Superior temporal gyrus (tissue), 1 donor: Measurements from ENCODE around the gene LMO7.
"Not testable (repeated sequence)": the region's sequence is repeated elsewhere in the genome, so short reads cannot be mapped to it uniquely, and the experiment has no call there.

Experiments used
- DNase-seq: peaks from one replicate; pipeline ENCODE4 v3.0.0-alpha.2; 2016; ENCODE audit errors: extremely low spot score

The LMO7 gene

DNA sequence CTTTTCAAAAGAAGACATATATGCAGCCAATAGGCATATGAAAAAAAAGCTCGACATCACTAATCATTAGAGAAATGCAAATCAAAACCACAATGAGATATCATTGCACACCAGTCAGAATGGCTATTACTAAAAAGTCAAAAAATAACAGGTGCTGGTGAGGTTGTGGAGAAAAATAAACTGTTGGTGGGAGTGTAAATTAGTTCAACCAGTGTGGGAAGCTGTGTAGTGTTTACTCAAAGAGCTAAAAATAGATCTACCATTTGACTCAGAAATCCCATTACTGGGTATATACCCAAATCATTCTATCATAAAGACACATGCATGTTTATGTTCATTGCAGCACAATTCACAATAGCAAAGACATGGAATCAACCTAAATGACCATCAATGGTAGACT, 106.9 kb downstream of the LMO7 start:
- not testable (repeated sequence) for DNase-seq

DNA sequence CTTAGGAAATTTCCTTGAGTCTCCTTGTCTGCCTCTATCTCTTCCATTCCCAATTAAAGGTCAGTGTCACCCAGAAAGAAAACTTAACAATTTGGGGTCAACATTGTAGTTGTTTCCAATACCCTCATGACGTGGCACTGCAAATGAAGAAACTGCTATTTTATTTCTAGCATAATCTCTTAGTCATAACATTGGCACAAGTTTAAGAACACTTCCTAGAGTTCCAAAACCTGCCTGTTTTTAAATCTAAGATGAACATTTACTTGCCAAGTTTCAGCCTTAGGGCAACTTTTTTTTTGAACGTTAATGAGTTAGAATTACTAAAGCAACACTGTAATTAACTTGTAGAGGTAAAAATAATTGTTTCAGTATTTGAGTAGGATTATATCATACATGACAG, 108.0 kb downstream of the LMO7 start:
- no peak for DNase-seq

DNA sequence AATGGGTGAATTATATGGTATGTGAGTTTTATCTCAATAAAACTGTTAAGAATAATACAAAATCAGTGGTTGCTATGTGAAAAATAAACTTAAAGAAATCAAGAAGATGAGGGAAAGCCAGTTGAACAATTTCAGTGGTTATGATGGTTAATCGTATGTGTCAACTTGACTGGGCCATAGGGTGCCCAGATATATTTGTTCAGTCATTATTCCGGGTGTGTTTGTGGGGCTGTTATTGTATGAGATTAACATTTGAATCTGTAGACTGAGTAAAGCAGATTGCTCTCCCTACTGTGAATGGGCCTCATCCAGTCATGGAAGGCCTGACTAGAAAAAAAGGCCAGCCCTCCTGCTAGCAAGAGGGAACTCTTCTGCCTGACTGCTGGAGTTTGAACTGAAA, 109.3 kb downstream of the LMO7 start:
- DNase-seq, result no peak

DNA sequence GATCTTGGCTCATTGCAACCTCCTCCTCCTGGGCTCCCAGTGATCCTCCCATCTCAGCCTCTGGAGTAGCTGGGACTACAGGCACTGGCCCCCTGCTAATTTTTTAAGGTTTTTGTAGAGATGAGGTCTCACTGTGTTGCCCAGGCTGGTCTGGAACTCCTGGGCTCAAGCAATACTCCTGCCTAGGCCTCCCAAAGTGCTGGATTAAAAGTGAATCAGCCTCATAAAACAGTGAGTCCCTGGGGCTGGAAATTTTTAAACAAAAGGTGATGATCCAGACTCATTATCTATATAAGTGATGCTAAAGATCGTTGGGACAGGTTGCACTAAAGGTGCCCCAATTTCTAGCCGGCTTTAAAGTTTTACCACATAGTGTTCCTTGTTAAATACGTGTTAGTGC, 112.7 kb downstream of the LMO7 start:
- no peak for DNase-seq

DNA sequence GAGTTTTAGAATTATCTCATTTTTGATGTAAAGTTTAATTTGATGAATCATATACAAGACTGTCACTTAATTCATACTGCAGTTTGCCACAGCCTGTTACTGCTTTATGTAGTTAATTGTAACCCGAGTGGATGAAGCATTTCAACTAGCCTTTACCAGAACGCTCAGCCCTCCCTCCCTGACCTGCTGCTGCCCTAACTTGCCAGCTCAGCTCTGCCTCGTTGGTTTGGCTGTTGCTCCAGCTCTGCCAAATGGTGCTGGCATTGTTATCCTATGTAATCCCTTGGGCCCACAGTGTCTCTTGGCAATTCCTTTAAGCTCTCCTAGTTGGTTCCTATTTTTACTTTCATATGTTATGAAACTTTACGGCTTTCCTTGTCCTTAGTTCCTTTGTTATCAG, 113.3 kb downstream of the LMO7 start:
- DNase-seq, result no peak

DNA sequence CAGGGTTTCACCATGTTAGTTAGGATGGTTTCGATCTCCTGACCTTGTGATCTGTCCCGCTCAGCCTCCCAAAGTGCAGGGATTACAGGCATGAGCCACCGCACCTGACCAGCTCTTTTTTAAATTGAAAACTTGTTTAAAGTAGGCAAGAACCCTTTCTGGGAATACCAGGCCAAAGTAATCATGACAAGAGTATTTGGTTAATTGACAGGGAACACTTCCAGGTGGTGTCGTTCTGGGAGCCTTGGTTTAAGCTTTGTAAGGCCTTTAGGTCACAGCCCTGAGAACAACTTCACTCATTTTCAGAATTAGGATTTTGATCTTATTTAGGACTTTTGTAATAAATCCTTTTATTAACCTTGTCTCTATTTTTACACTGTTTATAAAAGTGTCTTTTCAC, 115.2 kb downstream of the LMO7 start:
- no peak for DNase-seq

DNA sequence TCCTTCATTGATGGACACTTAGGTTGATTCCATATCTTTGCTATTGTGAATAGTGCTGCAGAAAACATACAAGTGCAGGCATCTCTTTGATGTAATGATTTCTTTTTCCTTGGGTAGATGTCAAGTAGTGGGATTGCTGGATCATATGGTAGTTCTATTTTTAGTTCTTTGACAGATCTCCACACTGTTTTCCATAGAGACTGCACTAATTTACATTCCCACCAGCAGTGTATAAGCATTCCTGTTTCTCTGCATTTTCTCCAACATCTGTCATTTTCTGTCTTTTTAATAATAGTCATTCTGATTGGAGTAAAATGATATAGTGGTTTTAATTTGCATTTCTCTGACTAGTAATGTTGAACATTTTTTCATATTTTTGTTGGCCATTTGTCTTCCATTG, 116.7 kb downstream of the LMO7 start:
- DNase-seq, result no peak

DNA sequence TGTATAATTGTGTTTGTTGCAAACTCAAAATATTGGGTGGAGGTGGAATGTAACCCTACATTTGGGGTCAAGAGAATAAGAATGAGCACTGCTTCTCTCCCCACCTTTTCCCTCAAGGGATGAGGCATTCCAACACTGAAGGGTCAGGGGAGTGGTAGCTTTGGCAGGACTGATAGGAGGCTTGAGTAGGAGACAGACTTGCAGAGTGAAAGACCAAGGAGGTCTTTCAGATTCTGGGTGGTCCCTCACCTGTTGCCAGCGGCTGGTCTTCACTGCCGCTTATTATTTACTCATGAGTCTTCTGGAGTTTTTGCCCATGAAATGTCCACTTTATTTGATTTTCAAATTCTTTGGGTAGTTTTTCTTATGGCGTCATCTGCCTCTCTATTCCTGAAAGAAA, 118.8 kb downstream of the LMO7 start:
- no peak for DNase-seq

DNA sequence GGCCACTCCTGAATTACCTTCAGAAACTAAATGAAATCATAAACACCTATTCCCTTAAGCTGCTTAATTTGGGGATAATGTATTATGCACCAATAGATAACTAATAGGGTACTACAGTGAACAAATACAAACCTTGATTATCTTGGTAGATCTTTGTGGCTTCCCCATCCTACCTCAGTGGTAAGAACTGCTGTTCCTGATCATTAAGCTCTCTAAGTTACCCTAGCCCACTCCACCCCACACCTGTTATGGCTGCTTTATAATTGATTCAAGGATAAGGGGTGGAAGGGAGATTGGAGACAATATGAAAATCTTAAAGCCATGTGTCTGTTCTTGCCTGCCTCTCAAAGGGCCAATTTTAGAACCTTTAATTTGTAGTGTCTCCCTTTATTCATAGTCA, 121.2 kb downstream of the LMO7 start:
- no peak for DNase-seq

DNA sequence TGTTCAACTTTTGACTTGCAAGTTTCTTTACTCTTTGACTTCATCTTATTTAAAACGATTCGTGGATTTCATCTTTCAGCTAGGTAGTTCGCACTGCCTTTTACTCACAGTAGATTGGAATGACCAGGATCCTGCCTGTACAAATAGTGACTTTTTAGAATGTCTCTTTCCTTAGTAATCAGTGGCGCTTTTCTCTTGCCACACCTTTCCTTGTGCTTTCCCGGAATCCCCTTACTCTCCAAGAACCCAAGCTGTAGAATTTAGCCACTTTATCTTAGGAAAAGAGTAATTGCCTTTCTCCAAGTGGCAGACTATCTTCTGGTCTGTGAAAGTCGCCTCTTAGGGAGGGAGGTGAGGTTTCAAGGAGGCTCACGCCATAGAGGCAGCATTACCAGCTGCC, 123.4 kb downstream of the LMO7 start:
- no peak for DNase-seq

DNA sequence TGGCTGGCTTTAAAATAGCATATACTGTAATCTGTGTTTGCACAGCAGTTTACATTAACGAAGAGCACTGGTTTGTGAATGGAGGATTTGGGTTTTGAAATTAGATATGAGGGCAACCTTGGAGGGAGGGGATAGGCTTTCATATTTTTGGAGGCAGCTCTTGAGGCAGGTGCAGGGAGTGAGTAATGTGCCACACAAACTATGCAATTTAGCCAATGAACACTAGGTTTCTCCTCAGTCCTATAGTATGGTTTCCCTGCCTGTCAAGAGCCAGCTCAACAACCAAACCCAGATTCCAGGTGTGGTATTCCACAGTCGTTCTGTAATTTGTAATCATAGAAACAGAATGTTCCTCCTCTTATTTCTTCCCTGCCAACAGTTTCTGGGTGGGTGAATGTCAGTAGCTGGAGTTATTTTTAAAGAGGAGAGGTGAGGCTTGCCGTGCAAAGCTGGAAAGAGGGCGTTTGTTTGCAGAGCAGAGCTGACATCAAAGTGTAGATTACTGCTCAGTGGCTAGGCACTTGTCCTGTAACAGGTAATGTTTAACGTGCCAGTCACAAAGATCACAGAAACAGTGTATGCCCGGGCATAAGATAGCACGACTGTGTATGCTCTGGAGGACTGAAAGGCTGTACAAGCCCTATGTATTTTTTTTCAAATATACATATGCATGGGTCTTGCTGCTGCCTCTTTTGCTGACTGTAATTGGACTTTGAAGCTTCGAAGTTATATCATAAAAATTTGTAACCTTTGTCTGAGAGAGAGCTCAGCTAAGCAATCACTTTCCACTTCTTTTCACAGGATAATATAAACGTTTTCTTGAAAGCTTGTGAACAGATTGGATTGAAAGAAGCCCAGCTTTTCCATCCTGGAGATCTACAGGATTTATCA, 124.2 kb downstream of the LMO7 start:
- peak; percentile 47 for DNase-seq

DNA sequence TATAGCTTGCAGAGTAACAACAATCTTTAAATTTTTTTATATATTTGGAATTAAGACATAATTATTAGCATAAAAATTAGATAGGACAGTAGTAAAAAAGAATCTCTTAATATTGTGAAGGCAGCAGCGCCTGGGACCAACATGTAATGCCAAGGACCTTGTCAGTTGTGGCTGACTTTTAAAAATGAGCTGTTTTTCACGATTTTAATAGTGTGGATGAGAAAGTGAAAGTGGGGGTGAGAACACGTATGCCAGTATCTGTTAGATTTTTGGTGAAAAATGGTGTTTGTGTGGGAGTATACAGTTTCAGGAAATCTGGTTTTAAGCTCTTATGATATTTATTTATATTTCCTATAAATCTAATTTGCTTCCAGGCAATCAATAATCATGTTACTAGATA, 125.2 kb downstream of the LMO7 start:
- DNase-seq, result no peak

DNA sequence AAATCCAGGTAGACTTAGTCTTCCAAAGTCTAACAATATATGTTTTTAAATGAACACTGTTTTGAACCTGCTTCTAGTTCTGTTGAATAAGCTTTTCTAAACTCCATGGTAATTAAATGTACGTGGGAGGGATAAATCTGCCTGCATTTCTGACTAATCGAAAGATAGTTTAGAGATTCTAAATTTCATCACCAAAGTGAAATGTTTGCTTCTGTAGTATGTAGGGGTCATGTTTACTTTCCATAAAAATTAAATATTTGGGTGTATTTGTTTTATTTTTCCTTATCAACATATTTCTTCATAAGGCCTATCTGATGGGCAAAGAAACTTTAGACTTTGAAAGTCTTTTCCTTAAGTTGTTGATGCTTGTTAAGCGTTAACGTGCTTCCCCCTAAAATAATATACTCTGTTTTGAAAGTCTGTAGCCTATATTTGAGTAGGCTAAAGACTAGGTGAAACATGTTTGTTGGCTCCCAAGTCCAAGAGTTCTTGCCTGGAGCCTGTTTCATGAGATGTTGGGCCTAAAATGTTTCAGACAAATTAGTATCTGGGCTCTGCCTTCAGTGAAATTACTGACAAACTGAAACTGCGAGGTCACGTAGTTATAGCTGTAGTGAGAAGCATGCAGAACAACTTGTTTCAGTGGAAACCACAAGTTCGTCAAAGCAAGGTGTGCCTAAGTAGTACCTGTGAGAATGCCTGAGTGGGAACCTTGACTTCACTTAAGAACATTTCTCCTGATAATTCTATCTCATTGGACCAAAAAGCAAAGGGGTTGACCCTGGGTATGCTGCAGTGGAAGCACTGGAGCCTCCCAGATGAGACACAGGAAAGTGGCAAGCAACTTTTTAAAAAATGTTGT, 126.2 kb downstream of the LMO7 start:
- DNase-seq, result peak; percentile 39

DNA sequence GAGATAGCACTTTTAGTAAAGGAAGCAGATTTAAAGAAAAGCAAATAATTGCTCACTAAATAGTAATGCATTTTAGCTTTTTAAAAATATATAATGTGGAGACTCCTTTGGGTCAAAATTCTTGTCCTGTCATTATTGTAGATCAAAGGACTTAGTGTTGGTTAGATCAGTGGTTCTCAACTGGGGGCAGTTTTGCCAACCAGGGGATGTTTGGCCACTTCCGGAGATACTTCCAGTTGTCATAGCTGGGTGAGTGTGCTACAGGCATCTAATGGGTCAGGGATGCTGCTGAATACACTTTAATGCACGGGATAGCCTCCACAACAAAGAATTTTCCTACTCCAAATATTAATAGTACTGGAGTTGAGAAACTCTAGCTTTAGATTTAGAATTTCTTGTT, 126.8 kb downstream of the LMO7 start:
- DNase-seq, result no peak

DNA sequence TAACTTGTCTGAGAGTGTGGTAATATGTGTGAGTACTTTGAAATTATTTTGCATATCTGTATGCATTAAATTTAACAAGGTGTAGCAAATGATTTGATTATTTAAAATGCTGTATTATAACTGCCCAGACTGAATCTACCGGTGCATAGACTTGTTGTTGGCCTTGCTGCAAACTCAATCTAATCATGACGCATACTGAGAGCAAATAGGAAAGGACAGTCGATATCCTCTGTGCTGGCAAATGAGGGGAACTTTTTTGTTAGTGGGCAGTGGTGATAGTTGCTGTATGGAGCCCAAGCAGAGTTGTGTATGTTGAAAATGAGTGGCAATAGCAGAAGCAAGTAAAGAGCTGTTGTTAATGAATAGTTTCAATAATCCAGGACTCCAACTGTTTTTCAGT, 127.4 kb downstream of the LMO7 start:
- DNase-seq, result no peak

DNA sequence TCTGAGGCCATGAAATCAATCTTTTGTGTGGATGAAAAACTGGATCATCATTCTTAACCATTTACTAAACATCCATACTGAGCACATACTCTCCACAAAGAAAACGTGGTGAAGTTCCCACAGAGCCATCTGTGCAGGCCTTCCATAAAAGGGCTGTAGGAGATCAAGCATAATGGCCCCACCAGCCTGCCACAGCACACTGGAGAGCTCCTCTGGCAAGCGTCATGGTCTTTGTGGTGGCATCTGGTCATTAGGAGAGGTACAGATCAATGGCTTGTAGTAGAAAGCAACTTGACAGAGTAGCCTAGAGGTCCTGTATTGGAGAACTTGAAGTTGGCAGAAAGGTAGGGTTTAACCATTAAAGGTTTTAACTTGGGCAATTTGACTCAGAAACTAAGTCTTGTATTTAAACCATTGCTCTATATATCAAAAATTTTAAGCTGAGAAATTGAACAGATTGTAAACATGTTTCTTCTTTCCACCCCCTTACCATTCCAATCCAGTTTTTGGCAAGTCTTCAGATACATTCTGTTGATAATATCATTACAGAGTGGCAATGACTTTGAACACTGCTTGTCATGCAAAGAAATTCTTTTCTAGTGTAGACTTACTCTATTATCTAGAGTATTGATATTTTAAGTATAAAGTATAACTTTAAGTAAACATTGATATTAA, 128.3 kb downstream of the LMO7 start:
- no peak for DNase-seq

DNA sequence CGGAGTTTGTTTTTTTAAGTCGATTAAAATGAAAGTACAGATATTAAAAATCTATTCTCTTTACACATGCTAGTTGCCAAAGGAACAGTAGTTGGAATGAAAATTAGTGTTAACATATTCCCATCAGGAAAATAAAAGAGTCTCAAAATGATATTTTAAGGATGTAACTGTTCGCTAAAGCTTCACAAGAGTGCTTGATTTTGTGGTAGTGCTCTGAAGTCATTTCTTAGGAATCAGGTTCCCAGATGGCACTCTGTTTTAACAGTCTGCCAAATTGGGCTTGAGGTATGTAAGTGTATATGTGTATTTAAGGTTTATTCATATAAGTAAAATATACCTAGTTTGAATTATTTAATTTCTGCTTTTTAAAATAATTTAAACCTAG, 128.8 kb downstream of the LMO7 start:
- DNase-seq, result peak; percentile 50

DNA sequence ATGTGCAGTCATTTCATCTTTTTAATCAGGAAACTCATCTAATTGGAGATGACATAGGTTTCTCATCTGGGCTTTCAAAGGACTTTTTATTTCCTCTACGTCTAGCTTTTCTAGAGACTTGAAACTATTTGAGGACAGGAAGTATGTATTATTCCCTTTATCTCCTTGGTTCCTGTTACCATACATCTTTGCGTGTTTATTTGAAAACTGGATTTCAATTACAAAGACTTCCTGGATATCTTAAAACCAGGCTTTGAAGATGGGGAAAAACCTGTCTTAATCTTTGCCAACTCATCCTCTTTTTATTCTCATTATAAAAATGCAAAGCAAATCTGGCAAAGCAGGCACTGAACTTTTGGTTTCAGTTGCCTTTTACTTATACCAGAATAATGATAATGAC, 130.5 kb downstream of the LMO7 start:
- no peak for DNase-seq

DNA sequence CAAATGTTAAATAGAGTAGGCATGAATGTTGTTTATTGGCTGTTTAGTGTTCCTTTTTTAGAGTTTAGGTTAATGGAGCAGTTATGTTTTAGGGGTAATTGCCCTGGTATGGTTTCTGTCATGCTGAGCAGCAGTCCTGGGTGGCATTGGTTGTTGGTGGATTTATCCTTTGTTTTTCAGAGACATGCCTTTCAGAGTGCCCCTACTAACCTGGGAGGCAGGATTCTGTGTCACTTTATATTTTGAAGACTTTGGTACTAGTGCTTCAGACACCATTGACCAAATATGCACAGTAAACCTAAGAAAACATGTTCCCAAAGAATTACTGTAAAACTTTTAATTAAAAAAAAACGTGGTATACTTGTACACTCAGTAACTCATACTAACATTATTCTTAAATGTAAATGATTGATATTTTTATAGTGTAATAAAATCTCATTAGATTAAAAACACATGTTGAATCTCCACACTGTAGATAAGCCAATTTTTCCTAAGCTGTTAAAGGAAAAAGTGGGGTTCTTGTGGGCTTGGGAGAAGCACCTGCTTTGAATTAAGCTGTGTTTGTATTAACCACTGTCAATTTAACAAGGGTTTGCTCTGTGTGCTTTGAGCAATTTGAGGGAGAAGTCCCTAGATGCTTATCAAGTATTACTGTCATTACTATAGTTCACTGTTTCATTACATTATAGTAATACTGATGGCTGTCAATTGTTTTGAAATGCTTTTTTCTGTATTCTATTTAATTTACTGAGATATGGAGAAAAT, 133.2 kb downstream of the LMO7 start:
- no peak for DNase-seq

DNA sequence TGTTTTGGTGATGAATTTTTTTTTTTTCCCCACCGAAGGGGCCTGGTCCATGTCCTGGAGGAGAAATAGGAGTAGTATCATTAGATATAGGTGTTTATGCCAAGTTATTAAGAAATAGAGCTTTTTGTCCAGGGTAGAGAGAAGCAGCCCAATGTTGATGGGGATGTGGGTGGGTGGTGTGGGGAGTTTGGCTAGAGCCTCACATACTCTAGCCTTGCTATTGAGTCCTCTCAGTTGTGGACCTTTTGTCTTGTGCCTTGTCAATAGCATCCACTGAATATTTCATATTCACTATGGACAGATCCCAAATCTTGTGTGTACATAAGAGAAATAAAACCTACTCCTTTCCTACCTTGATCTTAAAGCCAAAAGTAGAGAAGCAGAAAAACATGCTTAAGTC, 134.0 kb downstream of the LMO7 start:
- no peak for DNase-seq

DNA sequence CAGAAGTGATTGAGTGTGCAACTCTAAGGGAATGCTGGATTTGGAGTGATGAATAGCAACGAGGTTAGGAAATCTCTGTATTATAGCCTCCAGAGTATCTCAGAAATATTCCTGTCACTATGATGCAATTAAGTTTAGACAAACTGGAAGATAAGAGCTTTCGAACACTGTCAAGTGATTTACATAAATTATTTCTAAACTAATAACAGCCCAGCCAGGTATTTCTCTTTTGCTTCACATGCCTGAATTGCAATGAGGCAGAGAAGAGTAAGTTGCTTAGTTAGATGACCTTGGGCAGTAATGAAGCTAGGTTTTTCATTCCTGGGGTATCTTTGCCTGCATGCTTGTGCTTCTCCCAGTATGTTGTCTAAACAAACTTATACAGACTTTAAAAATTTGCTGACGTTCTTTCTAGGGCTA, 134.5 kb downstream of the LMO7 start:
- DNase-seq, result no peak

DNA sequence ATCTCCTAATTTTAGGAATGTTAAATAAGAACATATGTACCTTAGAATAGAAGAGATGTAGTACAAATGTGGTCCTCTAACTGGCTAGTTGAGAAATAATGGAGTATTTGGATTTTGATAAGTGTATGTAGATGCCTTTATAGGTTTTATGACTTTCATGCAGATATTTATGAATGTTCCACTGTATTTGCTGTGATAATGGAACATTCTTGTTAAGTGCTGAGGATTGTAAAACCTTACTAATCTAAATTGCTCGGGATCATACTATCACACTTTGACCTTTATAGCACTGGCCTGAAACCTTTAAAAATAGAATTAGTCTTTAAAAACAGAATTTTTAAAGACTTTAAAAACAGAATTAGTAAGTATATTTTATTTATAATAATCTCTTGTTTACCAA, 135.1 kb downstream of the LMO7 start:
- no peak for DNase-seq
